NCI-H2029 treated with DMSO at 0.1 percent for 48 hours (cell line): ENCODE data around the gene ATP11A.

Source experiments
- DNase-seq: peaks from one replicate; lab custom pipeline; 2025; lab: John Stamatoyannopoulos, UW

ATP11A gene

GRCh38 chr13:112905990-112906641, 216.3 kb downstream of the ATP11A start:
- peak; percentile 16 for DNase-seq

GRCh38 chr13:112907286-112907685, 217.4 kb downstream of the ATP11A start:
- DNase-seq, result no peak

DNA sequence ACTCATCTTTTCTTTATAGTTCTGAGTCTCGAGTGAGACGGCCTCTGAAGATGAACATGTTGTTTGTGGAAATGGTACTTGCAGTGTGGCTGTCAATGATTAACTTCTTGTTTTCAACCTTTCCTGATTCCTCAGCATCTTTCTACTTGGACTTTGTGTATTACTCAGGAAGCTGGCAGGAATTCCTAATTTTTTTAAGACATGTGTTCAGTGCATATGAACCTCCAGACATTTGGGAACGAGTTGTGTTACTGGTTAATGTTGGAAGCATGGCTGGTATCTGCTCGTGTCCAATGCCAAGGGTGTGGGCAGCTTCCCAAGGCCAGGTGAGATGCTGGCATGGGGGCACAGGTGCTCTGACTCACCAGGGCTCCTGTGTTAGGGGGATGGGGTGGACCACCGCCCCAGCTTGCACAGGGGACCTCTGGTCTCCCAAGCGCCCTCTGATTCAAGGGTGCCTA, 218.1 kb downstream of the ATP11A start:
- no peak for DNase-seq

DNA sequence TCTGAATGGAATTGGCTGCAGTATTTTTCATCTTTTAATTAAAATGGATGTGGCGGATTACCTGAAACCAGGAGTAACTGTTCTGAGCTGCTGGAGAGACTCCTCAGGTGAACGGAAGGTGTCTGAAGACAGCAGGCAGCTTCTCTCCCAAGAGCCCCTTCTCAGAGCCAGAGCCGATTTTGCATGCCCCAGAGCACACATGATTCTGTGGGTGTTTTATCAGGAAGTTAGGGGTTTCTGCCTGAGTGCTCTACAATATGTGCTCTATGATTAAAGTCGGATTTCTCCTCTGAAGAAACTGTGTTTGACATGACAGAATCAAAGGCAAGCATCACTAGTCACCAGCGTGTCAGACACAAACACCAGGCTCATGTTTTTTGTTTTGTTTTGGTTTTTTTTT, 218.5 kb downstream of the ATP11A start:
- no peak for DNase-seq

DNA sequence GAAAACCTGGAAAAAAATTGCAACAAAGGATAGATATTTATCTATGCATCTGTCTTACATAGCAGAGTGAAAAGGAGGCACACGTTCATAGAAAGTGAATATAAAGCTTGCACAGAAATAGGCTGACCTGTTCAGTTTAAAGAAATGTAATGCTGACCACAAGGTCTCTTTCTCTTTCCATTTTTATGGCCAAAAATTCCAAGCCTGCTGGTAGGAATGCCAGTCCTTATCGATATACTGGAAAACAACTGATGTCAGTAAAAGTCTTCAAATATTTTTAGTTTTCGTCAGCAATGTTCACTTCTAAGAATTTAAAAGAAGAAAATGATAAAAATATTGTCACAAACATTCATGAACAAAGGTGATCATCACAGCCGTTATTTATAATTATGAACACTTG, 220.2 kb downstream of the ATP11A start:
- DNase-seq, result no peak

DNA sequence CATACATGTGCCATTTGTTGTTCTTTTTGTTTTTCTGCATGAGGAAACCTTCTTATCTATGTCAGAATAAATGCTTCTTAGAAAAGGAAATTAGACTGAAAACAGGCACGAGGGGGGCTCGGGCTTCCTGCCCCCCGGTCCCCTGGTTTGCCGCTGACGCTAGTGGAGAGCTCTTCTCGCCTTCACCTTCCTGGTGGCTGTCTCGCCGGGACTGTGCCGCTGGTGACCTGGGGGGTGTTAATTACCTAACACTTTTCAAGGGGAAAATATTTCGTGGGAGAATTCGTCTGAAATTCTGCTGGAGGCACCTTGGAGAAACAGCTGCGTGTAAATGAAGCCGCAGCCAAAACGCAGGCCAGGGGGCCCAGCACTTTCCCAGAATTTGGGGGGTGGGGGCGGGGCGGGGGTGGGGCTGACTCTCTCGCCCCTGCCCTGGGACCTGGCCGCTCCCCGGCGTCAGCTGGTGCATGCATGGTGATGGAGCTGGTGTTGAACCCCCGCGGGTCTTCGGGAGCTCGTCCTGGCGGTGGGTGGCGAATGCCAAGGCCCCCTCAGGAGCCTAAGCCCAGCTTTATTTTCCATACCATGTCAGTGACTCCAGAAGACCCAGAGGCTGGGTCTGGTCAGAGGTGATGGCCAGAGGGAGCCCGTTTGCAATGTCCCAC, 220.9 kb downstream of the ATP11A start:
- DNase-seq, result no peak

DNA sequence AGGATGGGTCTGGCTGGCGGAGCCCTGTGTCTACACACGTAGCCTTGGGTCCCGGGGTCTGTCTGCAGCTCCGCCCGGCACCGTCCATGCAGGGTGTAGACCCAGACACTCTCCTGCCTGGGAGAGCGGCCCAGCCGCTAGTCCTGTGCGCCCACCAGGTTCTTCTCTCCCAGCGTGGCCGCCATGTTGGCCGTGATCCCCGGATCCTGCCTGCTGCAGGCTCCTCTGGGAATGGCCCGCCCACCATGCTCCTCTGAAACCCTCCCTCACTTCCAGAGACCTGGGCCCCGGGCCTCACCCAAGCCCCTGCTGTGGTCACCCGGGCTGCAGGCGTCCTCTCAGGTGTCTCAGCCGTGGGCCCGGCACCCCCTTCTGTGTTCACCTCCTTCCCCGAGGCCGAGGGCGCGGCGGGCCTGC, 221.5 kb downstream of the ATP11A start:
- no peak for DNase-seq

DNA sequence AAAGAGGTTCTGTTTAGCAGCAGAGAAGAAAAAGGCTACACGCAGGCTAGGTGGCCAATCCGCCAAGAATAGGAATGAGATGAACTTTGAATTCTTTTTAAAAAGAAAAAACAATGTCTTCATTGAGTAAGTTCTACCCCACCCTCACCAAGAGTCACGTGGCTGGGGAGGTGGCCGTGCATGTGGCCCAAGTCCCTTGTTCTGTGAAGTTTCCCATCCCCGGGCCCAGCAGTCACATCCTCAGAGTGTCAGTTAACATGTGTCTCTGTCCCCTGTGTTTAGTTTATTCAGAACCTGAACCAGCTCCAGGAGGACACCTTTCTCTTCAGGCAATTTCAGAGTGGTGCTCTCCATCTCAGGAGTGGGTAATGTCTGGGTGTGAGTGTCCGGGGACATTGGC, 222.0 kb downstream of the ATP11A start:
- DNase-seq, result no peak

GRCh38 chr13:112912726-112913440, 223.0 kb downstream of the ATP11A start:
- no peak for DNase-seq

DNA sequence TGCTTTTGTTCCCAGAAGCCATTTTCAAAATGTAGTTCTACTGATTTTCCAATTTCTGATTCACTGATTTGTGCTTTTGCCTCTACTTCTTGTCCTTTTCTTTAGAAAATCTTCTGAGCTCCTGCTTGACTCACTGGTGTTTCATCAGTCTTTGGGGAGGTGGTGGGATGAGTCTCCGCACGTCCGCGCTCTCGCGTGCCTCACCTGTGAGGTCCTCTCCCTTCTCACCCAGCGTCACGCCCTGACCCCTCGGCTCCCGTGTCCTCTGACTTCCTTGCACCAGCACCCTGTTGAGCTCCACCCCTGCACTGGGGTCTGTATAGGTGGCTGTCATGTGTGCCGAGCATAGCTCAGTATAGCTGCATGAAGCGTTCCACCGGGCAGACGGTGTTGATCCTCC, 226.5 kb downstream of the ATP11A start:
- no peak for DNase-seq

DNA sequence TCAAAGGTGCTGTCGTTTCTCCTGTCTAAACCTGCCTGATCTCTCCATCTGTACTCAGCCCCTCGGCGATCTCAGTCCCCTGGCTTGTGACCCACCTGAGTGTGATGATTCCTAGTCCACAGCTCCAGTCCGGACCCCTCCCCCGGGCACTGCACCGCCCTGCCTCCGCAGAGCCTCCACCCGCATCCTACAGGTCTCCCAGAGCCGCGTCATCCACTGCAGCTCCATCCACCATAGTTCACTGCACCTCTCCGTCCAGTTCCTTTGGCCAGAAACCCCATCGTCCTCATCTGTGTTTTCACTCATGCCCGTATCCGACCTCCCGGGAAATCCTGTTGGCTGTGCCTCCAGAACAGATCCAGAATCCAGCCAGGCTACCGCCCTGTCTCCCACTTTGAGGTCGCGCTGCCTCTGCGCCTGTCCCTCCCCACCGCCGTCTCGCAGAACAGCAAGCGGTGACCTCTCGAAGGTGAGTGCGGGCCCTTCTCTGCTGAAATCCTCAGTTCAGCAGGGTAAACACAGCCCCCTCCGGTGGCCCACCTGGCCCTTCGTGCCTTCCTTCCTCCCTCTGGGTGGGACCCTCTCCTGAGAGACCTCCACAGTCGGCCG, 227.3 kb downstream of the ATP11A start:
- DNase-seq, result no peak

- DNase-seq, result no peak
Measured at GRCh38 chr13:112917737-112918136, 227.9 kb downstream of the ATP11A start.

- no peak for DNase-seq
Measured at GRCh38 chr13:112918266-112918665, 228.4 kb downstream of the ATP11A start.

DNA sequence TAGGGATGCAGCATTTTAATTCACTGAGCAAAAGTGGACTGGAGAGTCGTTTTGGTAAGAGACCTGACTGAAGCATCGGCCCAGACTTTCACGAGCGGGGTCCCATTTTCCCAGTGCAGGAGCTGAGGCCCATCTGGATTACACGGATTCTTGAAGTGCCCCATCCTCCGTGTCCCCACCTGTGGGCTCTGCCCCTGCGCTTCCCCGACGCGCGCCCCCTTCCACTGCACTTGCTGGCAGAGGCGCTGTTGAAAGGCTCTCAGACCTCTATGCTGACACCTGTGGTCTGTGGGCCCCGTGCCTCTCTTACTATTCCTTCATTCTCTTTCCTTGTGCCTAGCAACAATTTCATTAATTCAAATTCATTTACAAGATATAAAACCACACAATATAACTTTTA, 228.9 kb downstream of the ATP11A start:
- no peak for DNase-seq

GRCh38 chr13:112923962-112924361, 234.1 kb downstream of the ATP11A start:
- no peak for DNase-seq

GRCh38 chr13:112924365-112924764, 234.5 kb downstream of the ATP11A start:
- DNase-seq, result no peak

GRCh38 chr13:112926003-112926402, 236.2 kb downstream of the ATP11A start:
- DNase-seq, result no peak

DNA sequence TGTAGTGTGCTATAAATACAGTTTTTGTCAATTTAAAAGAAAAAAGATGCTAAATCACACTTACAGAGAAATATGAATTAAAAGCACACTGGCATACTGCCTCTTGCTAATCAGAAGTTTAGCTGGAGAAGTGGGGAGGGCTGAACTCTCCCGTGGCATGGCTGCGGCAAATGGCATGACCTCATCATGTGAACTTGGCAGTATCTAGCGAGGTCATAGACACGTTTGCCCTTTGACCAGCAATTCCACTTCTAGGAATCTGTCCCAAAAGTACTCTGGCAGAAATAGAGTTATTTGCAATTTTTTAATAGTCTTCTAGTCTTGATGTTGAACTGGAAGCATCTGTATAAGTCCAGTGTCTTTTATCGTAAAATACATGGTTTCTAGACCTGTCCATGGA, 237.2 kb downstream of the ATP11A start:
- DNase-seq, result no peak

- no peak for DNase-seq
Measured at GRCh38 chr13:112928020-112928971, 238.5 kb downstream of the ATP11A start.

DNA sequence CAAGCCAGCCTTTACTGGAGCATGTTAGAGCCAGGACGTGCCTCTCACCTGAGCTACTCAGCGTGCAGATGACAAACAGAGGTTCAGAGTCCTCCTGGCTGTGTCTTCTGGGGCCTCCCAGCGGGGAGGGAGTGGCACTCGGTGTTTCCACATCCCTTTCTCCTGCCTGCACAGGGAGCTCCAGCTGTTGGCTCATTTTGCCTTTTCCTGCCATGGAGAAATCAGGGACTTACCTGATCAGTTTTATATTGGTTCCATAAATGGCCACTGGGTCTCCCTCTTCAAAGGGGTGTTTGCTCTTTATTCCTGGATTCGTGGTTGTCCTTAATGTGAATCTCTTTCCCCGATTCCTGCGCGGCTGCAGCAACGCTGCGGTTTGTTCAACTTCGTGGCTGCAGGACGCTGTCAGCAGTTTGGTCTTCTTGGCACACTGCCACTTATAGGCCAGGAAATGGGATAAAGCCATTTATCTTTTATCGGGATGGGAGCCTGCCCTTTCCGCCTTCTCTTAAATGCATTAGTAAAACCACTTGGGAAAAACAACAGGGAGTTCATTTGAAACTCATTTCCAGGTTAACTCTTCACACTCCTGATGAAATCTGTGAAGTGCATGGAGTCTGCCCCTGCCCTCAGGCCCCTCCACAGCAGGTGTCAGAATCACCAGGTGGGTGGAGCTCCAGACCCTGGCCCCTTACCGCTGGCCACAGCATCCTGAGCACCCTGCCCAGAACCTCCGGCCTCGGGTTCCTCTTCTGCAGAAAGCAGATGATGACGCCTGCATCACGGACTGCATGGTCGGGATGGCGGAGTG, 239.3 kb downstream of the ATP11A start:
- DNase-seq, result no peak

DNA sequence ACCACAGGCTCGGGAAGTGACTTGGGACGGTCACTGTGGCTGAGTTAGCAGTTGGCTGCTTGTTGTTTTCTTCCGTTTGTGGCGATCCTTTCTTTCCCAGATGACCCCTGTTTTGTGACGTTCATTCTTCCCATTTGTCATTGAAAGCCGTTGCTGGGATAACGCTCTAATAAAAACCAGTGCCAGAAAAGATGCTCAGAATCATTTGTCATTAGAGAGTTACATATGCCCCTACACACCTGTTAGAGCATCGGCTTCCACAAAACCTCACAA, 239.9 kb downstream of the ATP11A start:
- DNase-seq, result no peak
